GM18498 (cell line): Measurements from ENCODE around the gene PTPRK.

ENCODE experiments used
- ATAC-seq: cut with Tn5 transposase; IDR thresholded peaks from one replicate; pipeline ENCODE4 v1.9.1; 2021; ENCODE audit warnings: mild to moderate bottlenecking, moderate library complexity; ENCODE audit not compliant: unreplicated experiment

PTPRK gene

GRCh38 chr6:128520436-128521281, at the start of gene PTPRK:
Gene PTPRK (minus strand): TSS chr6:128520599. CDS start chr6:128520358, 241 bp downstream.
- peak; percentile 92 for ATAC-seq

DNA sequence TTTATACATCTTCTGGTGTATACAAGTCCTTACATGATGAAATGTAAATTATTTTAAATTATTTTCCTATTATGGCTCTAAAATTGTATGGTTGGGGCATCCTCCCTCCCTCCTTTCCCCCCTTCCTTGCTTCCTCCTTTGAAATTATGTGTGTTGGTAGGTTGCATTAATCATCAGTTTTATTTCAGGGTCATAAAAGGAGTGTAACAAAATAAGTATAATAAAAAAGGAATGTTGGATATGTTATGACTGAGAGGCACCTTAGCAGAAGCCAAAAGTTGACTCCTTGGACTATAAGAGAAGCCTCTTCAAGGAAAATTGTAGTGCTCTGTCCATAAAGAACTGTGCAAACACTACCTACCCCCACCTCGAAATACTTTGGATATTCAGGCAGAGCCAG, 46.6 kb upstream of the PTPRK start:
- ATAC-seq = no peak

GRCh38 chr6:128560966-128561365, 40.6 kb upstream of the PTPRK start:
- no peak for ATAC-seq

DNA sequence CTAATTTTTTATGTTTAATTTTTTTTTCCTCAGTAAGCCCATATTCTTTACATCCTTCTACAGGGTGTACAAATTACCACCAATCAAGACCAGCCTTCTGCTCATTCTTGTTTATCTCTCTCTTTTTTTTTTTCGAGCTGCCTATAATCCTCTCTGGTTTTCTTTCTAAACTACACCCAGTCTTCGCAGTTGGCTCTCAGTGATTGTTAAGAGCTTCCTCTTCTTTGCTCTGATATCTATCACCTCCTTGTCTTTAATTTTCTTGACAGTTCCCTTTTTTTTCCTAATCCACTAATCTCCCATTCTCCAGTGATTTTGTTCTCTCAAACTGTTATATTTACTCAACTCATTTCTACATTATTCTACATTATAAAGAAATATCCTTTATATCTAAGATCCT, 38.5 kb upstream of the PTPRK start:
- ATAC-seq = no peak

GRCh38 chr6:128558021-128558420, 37.6 kb upstream of the PTPRK start:
- peak; percentile 62 for ATAC-seq

DNA sequence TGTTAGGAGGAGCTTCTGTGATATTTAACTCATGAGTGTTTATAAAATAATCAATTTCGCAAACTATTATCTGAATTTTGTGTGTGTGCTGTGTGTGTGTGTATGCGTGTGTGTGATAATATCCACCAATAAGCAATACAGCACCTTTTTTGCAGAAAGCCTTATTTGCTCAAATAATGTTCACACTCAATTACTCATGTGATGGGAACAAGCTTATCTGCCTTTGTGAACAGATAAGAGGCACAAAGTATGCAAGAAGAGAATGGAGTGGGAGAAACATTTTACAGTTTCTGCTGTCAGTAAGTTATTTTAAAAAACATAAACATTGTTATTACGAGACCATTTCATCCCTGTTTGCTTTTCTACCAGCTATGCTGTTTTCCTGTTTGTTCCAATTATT, 36.7 kb upstream of the PTPRK start:
- ATAC-seq = no peak

- no peak for ATAC-seq
These were observed 33.9 kb upstream of the PTPRK start for GRCh38 chr6:128554302-128554701.

GRCh38 chr6:128541261-128541660, 20.9 kb upstream of the PTPRK start:
- no peak for ATAC-seq

GRCh38 chr6:128538763-128539162, 18.4 kb upstream of the PTPRK start:
- ATAC-seq = no peak

DNA sequence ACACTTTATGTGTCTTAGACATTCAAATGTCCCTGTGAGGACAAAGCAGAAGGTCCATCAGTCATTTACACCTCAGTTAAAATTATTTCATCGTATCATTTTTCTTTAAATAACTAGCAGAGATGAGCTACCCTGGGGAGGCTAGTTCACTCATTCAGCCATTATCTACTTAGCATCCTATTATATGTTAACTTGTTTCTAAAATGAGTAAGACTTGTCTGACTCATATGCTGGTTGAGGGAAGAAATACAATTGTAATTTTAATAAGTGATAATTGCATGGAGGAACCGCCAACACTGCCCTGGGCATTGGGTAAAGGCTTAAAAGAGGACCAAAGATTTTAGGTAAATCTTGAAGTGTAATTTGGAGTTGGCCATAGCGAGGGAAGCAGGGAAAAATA, 12.4 kb upstream of the PTPRK start:
- no peak for ATAC-seq

DNA sequence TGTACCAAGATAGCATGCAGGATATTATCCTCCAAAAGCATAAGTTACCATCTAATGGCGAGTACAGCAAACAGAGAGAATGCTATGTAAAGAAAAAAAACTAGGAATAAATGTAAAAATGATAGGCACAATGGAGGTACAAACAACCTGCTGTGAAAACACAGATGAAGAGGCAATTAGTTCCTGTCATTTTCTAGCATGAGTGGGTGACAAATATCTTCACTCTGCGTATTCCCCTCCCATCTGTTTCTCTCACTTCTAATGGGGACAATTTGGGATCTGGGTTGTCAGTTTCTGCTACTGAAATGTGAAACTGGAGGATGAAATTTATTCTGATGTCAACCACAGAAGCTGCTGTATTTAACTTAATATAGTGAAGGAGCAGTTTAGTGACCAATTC, 11.7 kb upstream of the PTPRK start:
- no peak for ATAC-seq

- ATAC-seq = no peak
These were observed 11.3 kb upstream of the PTPRK start for GRCh38 chr6:128531696-128532095.

GRCh38 chr6:128528241-128528640, 7.8 kb upstream of the PTPRK start:
- ATAC-seq = no peak

DNA sequence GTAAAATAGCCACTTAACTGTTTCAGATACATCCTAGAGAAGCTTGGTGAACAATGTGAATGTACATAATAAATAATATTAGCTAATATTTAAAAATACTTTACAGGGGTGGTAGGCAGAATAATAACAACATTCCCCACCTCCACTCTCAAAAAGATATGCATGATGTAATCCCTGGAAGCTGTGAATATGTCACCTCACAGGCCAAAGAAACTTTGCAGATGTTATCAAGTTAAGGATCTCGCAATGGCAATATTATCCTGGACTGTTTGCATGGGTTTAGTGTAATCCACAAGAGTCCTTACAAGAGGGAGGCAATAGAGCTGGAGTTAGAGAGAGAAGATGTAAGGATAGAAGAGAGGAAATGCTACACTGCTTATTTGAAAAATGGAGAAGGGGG, 7.0 kb upstream of the PTPRK start:
- ATAC-seq = no peak

DNA sequence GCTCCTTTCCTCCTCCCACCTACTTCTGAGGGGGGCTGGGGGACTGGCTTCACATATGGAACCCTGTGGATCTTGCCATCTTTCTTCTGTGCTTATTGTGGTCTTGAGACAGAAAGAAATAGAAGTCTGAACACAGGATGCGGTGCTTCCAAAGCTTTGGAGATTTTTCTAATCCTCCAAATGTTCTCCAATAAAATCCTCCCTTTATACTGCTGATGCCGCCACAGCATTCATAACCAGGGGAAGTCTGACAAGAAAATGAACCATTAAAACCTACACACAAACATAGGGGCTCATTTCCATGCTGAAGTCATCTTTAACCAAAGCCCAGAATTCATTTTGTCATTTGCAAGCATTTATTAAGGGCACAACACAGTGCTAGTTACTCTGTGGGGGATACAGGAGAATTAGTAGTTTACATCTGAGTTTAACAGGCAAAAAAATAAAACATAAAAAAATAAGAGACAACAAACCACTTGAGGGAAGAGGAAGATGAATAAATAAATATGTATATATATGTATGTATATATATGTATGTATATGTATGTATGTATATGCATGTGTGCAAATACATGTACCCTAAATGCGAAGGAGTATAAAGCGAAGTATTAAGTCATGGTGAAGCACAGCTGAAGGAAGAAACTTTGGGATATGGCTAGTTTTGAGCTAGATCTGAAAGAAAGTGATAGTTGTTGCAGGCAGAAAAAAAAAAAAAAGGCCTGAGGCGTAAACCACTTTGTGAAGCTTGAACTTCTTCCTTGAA, 5.9 kb upstream of the PTPRK start:
- ATAC-seq = no peak

DNA sequence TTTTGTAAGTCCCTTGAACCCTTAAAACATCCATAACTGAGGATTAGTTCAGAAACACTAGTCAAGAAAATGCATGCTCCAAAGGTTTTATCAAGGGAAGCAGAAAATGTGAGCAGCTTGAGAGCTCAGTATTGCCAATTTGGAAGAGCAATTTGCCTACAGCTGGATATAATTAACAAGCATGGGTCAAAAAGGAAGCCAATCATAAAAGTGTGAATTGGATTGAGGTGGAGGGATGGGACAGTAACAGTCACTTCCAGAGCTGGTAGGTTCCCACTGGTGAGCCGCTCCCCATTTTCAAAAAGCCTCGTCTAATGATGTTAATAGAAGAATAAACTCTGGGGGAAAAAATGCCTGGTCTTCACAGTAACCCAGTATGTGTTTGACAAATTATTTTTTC, 5.0 kb upstream of the PTPRK start:
- no peak for ATAC-seq

DNA sequence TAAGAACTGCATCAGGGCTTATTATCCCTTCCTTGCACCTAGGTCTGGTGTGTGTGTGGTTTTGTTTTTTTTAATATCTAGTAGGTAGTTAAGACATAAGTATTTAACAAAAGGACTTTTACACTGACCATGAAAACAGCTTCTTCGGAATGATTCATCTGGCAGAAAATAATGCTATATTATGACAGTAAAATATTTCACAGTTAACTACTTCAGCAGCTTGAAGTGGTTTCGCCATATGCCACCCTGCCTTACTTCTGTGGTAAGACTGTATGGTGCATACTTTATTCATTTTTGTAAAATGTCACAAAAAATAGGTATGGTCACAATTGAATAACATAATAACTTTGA, 858 bp upstream of the PTPRK start:
- ATAC-seq = no peak

GRCh38 chr6:128519931-128520435, 416 bp downstream of the PTPRK start:
- peak; percentile 30 for ATAC-seq

DNA sequence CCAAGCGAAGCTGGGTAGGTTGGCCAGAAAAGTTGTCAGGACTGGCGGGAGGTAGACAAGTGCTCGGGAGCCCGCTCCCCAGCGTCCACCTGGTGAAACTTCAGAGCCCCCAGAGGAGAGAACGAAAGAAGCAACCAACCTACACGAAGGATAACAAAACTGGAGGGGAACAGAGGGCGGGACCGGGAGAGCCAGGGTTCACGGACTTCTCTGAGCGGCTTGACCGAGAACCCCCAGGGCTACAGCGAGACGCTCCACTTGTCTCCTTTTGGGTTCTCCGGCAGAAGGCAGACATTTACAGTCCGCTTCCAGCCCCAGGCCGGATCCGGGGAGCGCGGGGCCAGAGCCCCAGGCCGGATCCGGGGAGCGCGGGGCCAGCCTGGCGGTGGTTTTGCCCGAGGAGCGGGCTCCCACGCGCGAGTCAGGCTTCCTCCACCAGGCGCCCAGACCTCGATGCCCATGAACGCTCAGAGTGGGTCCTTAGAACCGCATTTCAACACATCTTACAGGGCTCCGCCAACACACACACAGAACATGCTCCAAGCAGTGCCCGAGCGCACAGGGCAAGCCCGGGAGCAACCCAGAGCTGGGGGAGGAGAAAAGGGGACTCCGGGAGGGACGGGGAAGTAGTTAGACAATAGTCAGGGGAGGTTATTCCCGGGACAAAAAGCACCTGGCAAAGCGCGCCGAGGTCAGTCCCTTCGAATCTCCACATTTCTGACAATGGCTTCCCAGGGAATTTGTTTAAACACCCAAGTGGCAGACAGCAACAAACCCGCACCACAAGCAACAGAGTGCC, 1.1 kb downstream of the PTPRK start:
- peak; percentile 15 for ATAC-seq

DNA sequence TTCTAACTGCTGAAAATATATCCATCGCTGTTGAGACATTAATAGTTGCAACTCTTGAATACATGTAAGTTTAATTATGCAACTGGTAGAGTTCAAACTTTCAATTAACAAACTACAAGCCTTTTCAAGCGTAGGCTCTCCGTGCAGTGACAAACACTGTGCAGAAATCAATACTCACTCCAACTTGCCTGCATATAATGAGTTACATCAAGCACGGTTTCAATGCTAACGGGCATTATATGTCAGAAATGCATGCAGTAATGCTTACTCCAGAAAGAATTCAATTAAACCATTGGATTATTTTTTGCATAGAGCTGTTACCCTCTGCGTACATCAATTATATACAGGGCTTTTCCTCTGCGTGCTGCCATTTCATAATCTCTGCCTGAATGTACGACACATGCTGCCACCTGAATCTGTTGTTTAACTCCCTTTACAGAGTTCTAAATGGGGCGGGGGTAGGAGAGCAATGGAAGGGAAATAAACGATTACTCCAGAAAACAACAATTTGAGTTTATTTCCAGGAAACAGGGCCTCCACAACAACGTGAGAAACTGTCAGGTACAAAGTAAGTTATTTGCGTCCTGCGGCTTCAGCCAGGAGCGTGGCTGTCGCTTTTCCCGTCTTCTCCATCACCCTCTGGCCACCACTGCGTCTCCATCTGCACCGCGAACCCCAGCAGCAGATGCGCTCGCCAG, 1.8 kb downstream of the PTPRK start:
- ATAC-seq = no peak

DNA sequence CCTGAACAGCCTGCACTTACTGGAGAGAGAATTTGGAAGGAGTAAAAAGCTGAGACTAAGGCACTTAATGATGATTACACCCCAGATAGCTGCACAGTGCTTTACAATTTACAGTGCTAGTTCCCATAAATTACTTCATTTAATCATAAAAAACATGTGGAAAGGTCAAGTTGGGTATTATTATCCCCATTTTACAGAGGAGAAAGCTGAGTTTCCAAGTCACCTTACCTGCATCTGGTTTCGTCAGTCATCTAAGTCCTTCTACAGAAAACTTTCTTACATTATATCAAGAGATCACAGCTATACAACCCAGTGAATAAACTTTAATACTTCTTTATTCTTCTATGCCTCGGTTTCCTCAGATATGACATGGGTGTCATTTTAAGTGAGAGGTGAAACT, 3.3 kb downstream of the PTPRK start:
- ATAC-seq = no peak
